ENCODE measurements around the gene FZD2. TPM values are rescaled to one million over a fixed set of nuclear protein-coding genes. Genes with fewer than 3 reads are reported as not detected.

The FZD2 gene
- total and polyA plus RNA-seq, 2 experiments from 2014 or later, result 7.1 to 21.4 TPM

- no peaks in the 10 kb centered on the region for H3K9me3 ChIP-seq (ENCODE audit: low read depth)
- no peaks in the 10 kb centered on the region for H4K20me1 ChIP-seq (ENCODE audit: insufficient read depth)
- no peak for TF ChIP-seq EZH2phosphoT487 (IDR thresholded peaks at IDR 0.05; ENCODE audit: insufficient read depth, low read depth)
- H3K79me2 ChIP-seq (ENCODE audit: insufficient read depth), result no peaks in the 10 kb centered on the region
- no peaks in the 10 kb centered on the region for H3K9me2 ChIP-seq (ENCODE audit: insufficient read depth)
- in situ Hi-C loops (cut with MboI), result no loop called here
- H3K4me2 ChIP-seq (ENCODE audit: unreplicated experiment), result no peak overlapping the region
- H2AFZ ChIP-seq, result no peak overlapping the region
- H3K27ac ChIP-seq, result no peak overlapping the region
- H3K4me3 ChIP-seq, result no peak overlapping the region
- H3K36me3 ChIP-seq (ENCODE audit: low read depth), result no peaks in the 10 kb centered on the region
- WGBS, 2 experiments (ENCODE audit: low coverage in 1 of 2, low lambda C conversion rate in 2 of 2, missing lambda C conversion rate in 2 of 2), result 58 to 59% methylated on average over 15 of the region's 15 CpGs
- H3F3A ChIP-seq (ENCODE audit: insufficient read depth), result no peaks in the 10 kb centered on the region
- H3K4me1 ChIP-seq (ENCODE audit: insufficient read depth), result peaks cover 11% of the 10 kb centered on the region
- no peak overlapping the region for H3K9ac ChIP-seq
- no peaks in the 10 kb centered on the region for H3K27me3 ChIP-seq (replicated peaks; ENCODE audit: insufficient read depth)
- peak; percentile 47 for DNase-seq
These were observed 44.3 kb downstream of the FZD2 start for GRCh38 chr17:44601539-44601938.

GRCh38 chr17:44601973-44602372, 44.7 kb downstream of the FZD2 start:
- Histone ChIP-seq H4K20me1 (ENCODE audit: insufficient read depth) (no peaks in the 10 kb centered on the region), H3K9ac (no peak overlapping the region), H3F3A (ENCODE audit: insufficient read depth) (no peaks in the 10 kb centered on the region), H3K9me3 (ENCODE audit: low read depth) (no peaks in the 10 kb centered on the region), H3K36me3 (ENCODE audit: low read depth) (no peaks in the 10 kb centered on the region), H3K27me3 (replicated peaks; ENCODE audit: insufficient read depth) (no peaks in the 10 kb centered on the region), H3K4me2 (ENCODE audit: unreplicated experiment) (no peak overlapping the region), H3K79me2 (ENCODE audit: insufficient read depth) (no peaks in the 10 kb centered on the region), H3K4me1 (ENCODE audit: insufficient read depth) (peaks cover 11% of the 10 kb centered on the region), H3K9me2 (ENCODE audit: insufficient read depth) (no peaks in the 10 kb centered on the region), H3K4me3 (no peak overlapping the region), H3K27ac (no peak overlapping the region), H2AFZ (no peak overlapping the region)
- DNase-seq, result no peak
- TF ChIP-seq EZH2phosphoT487 (IDR thresholded peaks at IDR 0.05; ENCODE audit: insufficient read depth, low read depth) (no peak), EZH2 (IDR thresholded peaks at IDR 0.05; ENCODE audit: insufficient read depth, poor library complexity, severe bottlenecking) (no peak)
- 19 to 39% methylated on average over 5 to 9 of the region's 9 CpGs for WGBS, 2 experiments (ENCODE audit: low coverage in 1 of 2, low lambda C conversion rate in 2 of 2, missing lambda C conversion rate in 2 of 2)
- in situ Hi-C loops (cut with MboI), result no loop called here

- 39 to 58% methylated on average over 6 of the region's 6 CpGs for WGBS, 2 experiments (ENCODE audit: low coverage in 1 of 2, low lambda C conversion rate in 2 of 2, missing lambda C conversion rate in 2 of 2)
- TF ChIP-seq EZH2 (IDR thresholded peaks at IDR 0.05; ENCODE audit: insufficient read depth, poor library complexity, severe bottlenecking), result no peak
- TF ChIP-seq EZH2phosphoT487 (IDR thresholded peaks at IDR 0.05; ENCODE audit: insufficient read depth, low read depth), result no peak
- Histone ChIP-seq H3K36me3 (ENCODE audit: low read depth) (no peaks in the 10 kb centered on the region), H3K9me2 (ENCODE audit: insufficient read depth) (no peaks in the 10 kb centered on the region), H3F3A (ENCODE audit: insufficient read depth) (no peaks in the 10 kb centered on the region), H3K9me3 (ENCODE audit: low read depth) (no peaks in the 10 kb centered on the region), H3K9ac (no peak overlapping the region), H3K27ac (no peak overlapping the region), H3K27me3 (replicated peaks; ENCODE audit: insufficient read depth) (no peaks in the 10 kb centered on the region), H3K79me2 (ENCODE audit: insufficient read depth) (no peaks in the 10 kb centered on the region), H3K4me3 (no peak overlapping the region), H3K4me2 (ENCODE audit: unreplicated experiment) (no peak overlapping the region), H4K20me1 (ENCODE audit: insufficient read depth) (no peaks in the 10 kb centered on the region), H2AFZ (no peak overlapping the region), H3K4me1 (ENCODE audit: insufficient read depth) (peaks cover 11% of the 10 kb centered on the region)
- in situ Hi-C loops (cut with MboI), result no loop called here
- no peak for DNase-seq
These were observed 45.1 kb downstream of the FZD2 start for GRCh38 chr17:44602390-44602789.

GRCh38 chr17:44602970-44603369, 45.7 kb downstream of the FZD2 start:
- Histone ChIP-seq H3K9me3 (ENCODE audit: low read depth) (no peaks in the 10 kb centered on the region), H3F3A (ENCODE audit: insufficient read depth) (no peaks in the 10 kb centered on the region), H3K4me3 (no peak overlapping the region), H3K27ac (no peak overlapping the region), H3K79me2 (ENCODE audit: insufficient read depth) (no peaks in the 10 kb centered on the region), H2AFZ (no peak overlapping the region), H3K27me3 (replicated peaks; ENCODE audit: insufficient read depth) (no peaks in the 10 kb centered on the region), H4K20me1 (ENCODE audit: insufficient read depth) (no peaks in the 10 kb centered on the region), H3K9me2 (ENCODE audit: insufficient read depth) (no peaks in the 10 kb centered on the region), H3K4me1 (ENCODE audit: insufficient read depth) (peaks cover 13% of the 10 kb centered on the region), H3K36me3 (ENCODE audit: low read depth) (no peaks in the 10 kb centered on the region), H3K4me2 (ENCODE audit: unreplicated experiment) (no peak overlapping the region), H3K9ac (no peak overlapping the region)
- in situ Hi-C loops (cut with MboI), result no loop called here
- no peak for DNase-seq
- WGBS, 2 experiments (ENCODE audit: low coverage in 1 of 2, low lambda C conversion rate in 2 of 2, missing lambda C conversion rate in 2 of 2), result 85 to 93% methylated on average over 3 of the region's 3 CpGs
- no peak for TF ChIP-seq EZH2phosphoT487 (IDR thresholded peaks at IDR 0.05; ENCODE audit: insufficient read depth, low read depth)

GRCh38 chr17:44604116-44604761, 47.0 kb downstream of the FZD2 start:
- Histone ChIP-seq H3K4me3 (no peak overlapping the region), H3K27me3 (replicated peaks; ENCODE audit: insufficient read depth) (no peaks in the 10 kb centered on the region), H3K27ac (no peak overlapping the region), H3K9me3 (ENCODE audit: low read depth) (no peaks in the 10 kb centered on the region), H3F3A (ENCODE audit: insufficient read depth) (no peaks in the 10 kb centered on the region), H3K9me2 (ENCODE audit: insufficient read depth) (no peaks in the 10 kb centered on the region), H3K4me1 (ENCODE audit: insufficient read depth) (peaks cover 21% of the 10 kb centered on the region), H3K79me2 (ENCODE audit: insufficient read depth) (no peaks in the 10 kb centered on the region), H3K4me2 (ENCODE audit: unreplicated experiment) (no peak overlapping the region), H4K20me1 (ENCODE audit: insufficient read depth) (no peaks in the 10 kb centered on the region), H3K36me3 (ENCODE audit: low read depth) (no peaks in the 10 kb centered on the region), H3K9ac (no peak overlapping the region), H2AFZ (no peak overlapping the region)
- in situ Hi-C loops (cut with MboI), result no loop called here
- DNase-seq, result no peak
- TF ChIP-seq EZH2phosphoT487 (IDR thresholded peaks at IDR 0.05; ENCODE audit: insufficient read depth, low read depth) (no peak), EZH2 (IDR thresholded peaks at IDR 0.05; ENCODE audit: insufficient read depth, poor library complexity, severe bottlenecking) (no peak)
- 55 to 57% methylated on average over 6 of the region's 6 CpGs for WGBS, 2 experiments (ENCODE audit: low coverage in 1 of 2, low lambda C conversion rate in 2 of 2, missing lambda C conversion rate in 2 of 2)
